ENCODE results near the gene CARS1. TPM values are rescaled to one million over a fixed set of nuclear protein-coding genes. Genes with fewer than 3 reads are reported as not detected.
"Not testable (repeated sequence)": the region's sequence is repeated elsewhere in the genome, so short reads cannot be mapped to it uniquely, and the experiment has no call there.

The CARS1 gene
- total RNA-seq, 1 experiment from 2014 or later: 32.0 TPM

- H3K27me3 ChIP-seq: no peaks in the 10 kb centered on the region
- H3K4me1 ChIP-seq: peaks cover 11% of the 10 kb centered on the region
- H3K36me3 ChIP-seq: no peaks in the 10 kb centered on the region
- no peaks in the 10 kb centered on the region for H3K9me3 ChIP-seq (replicated peaks)
- DNase-seq: no peak
- H3K27ac ChIP-seq: no peak overlapping the region
- H3K4me3 ChIP-seq: no peak overlapping the region
These were observed 26.1 kb upstream of the CARS1 start for GRCh38 chr11:3083321-3083720.

GRCh38 chr11:3081386-3081751 is 24.1 kb upstream of the CARS1 start:
- no peak overlapping the region for H3K4me3 ChIP-seq
- no peaks in the 10 kb centered on the region for H3K4me1 ChIP-seq
- H3K36me3 ChIP-seq: no peaks in the 10 kb centered on the region
- DNase-seq: no peak
- no peaks in the 10 kb centered on the region for H3K9me3 ChIP-seq (replicated peaks)
- no peak overlapping the region for H3K27ac ChIP-seq
- no peaks in the 10 kb centered on the region for H3K27me3 ChIP-seq

- Histone ChIP-seq H3K36me3 (no peaks in the 10 kb centered on the region), H3K9me3 (replicated peaks) (no peaks in the 10 kb centered on the region), H3K27me3 (no peaks in the 10 kb centered on the region), H3K4me3 (no peak overlapping the region), H3K27ac (no peak overlapping the region), H3K4me1 (no peaks in the 10 kb centered on the region)
- no peak for DNase-seq
These were observed 23.6 kb upstream of the CARS1 start for GRCh38 chr11:3080733-3081385.

GRCh38 chr11:3080104-3080503 is 22.9 kb upstream of the CARS1 start:
- no peak overlapping the region for H3K4me3 ChIP-seq
- H3K9me3 ChIP-seq (replicated peaks): no peaks in the 10 kb centered on the region
- H3K4me1 ChIP-seq: no peaks in the 10 kb centered on the region
- no peak overlapping the region for H3K27ac ChIP-seq
- no peaks in the 10 kb centered on the region for H3K27me3 ChIP-seq
- H3K36me3 ChIP-seq: no peaks in the 10 kb centered on the region
- no peak for DNase-seq

- peak; percentile 57 to 67 for DNase-seq
- Histone ChIP-seq H3K9me3 (replicated peaks) (no peaks in the 10 kb centered on the region), H3K4me3 (no peak overlapping the region), H3K27ac (peak overlapping the region; percentile 60), H3K4me1 (no peaks in the 10 kb centered on the region), H3K36me3 (no peaks in the 10 kb centered on the region), H3K27me3 (no peaks in the 10 kb centered on the region)
These were observed 20.7 kb upstream of the CARS1 start for GRCh38 chr11:3077846-3078440.

- H3K9me3 ChIP-seq (replicated peaks): no peaks in the 10 kb centered on the region
- H3K4me3 ChIP-seq: no peak overlapping the region
- peak in 1 of 2 experiments; percentile 35 for DNase-seq
- no peaks in the 10 kb centered on the region for H3K27me3 ChIP-seq
- no peaks in the 10 kb centered on the region for H3K4me1 ChIP-seq
- peak overlapping the region; percentile 60 for H3K27ac ChIP-seq
- H3K36me3 ChIP-seq: no peaks in the 10 kb centered on the region
These were observed 20.1 kb upstream of the CARS1 start for GRCh38 chr11:3077189-3077836.

GRCh38 chr11:3074912-3075589 is 17.8 kb upstream of the CARS1 start:
- H3K27ac ChIP-seq: no peak overlapping the region
- no peaks in the 10 kb centered on the region for H3K36me3 ChIP-seq
- no peak for DNase-seq
- H3K4me3 ChIP-seq: no peak overlapping the region
- H3K9me3 ChIP-seq (replicated peaks): no peaks in the 10 kb centered on the region
- no peaks in the 10 kb centered on the region for H3K4me1 ChIP-seq
- no peaks in the 10 kb centered on the region for H3K27me3 ChIP-seq

GRCh38 chr11:3073029-3073435 is 15.8 kb upstream of the CARS1 start:
- DNase-seq: no peak

GRCh38 chr11:3069425-3069824 is 12.2 kb upstream of the CARS1 start:
- Histone ChIP-seq H3K36me3 (no peaks in the 10 kb centered on the region), H3K27ac (no peak overlapping the region), H3K9me3 (replicated peaks) (no peaks in the 10 kb centered on the region), H3K27me3 (no peaks in the 10 kb centered on the region), H3K4me3 (no peak overlapping the region), H3K4me1 (no peaks in the 10 kb centered on the region; the same call in 1 of the 2 replicates)
- no peak for DNase-seq

More at GRCh38 chr11:3073029-3073435, 15.8 kb upstream of the CARS1 start:
- no peak overlapping the region for H3K4me3 ChIP-seq
- H3K27ac ChIP-seq: no peak overlapping the region
- H3K27me3 ChIP-seq: no peaks in the 10 kb centered on the region
- H3K9me3 ChIP-seq (replicated peaks): no peaks in the 10 kb centered on the region
- no peaks in the 10 kb centered on the region for H3K4me1 ChIP-seq
- H3K36me3 ChIP-seq: no peaks in the 10 kb centered on the region

GRCh38 chr11:3066308-3066707 is 9.1 kb upstream of the CARS1 start:
- H3K36me3 ChIP-seq; DNase-seq; H3K4me3 ChIP-seq; H3K27ac ChIP-seq; H3K27me3 ChIP-seq; H3K9me3 ChIP-seq (replicated peaks): not testable (repeated sequence)
- H3K4me1 ChIP-seq: peaks cover 11% of the 10 kb centered on the region

GRCh38 chr11:3064709-3065108 is 7.5 kb upstream of the CARS1 start:
- not testable (repeated sequence) for DNase-seq; H3K4me3 ChIP-seq; H3K9me3 ChIP-seq (replicated peaks)

GRCh38 chr11:3063876-3064275 is 6.7 kb upstream of the CARS1 start:
- Histone ChIP-seq H3K27ac (peak overlapping the region; percentile 47), H3K4me1 (peaks cover 11% of the 10 kb centered on the region)
- H3K4me3 ChIP-seq; H3K27me3 ChIP-seq; H3K9me3 ChIP-seq (replicated peaks); H3K36me3 ChIP-seq: not testable (repeated sequence)
- DNase-seq: peak; percentile 52 to 56

More at GRCh38 chr11:3064709-3065108, 7.5 kb upstream of the CARS1 start:
- H3K36me3 ChIP-seq, H3K27me3 ChIP-seq, H3K27ac ChIP-seq: not testable (repeated sequence)
- H3K4me1 ChIP-seq: peaks cover 11% of the 10 kb centered on the region

- not testable (repeated sequence) for H3K4me3 ChIP-seq; H3K9me3 ChIP-seq (replicated peaks); H3K36me3 ChIP-seq; H3K27me3 ChIP-seq; DNase-seq
- peak overlapping the region; percentile 47 for H3K27ac ChIP-seq
- H3K4me1 ChIP-seq: peaks cover 11% of the 10 kb centered on the region
These were observed 6.2 kb upstream of the CARS1 start for GRCh38 chr11:3063432-3063831.

GRCh38 chr11:3060436-3061025 is 3.3 kb upstream of the CARS1 start:
- Histone ChIP-seq H3K27me3 (no peaks in the 10 kb centered on the region), H3K9me3 (replicated peaks) (peaks cover 5% of the 10 kb centered on the region; the same call in 1 of the 2 replicates), H3K4me3 (no peak overlapping the region), H3K4me1 (peaks cover 15% of the 10 kb centered on the region), H3K27ac (no peak overlapping the region), H3K36me3 (no peaks in the 10 kb centered on the region)
- DNase-seq: no peak

All from SJCRH30 (cell line).